Activated T-cell treated with anti-CD3 and anti-CD28 coated beads for 4 hours (primary cell): Measurements from ENCODE around the gene GGTLC3.
"Not testable (repeated sequence)": the region's sequence is repeated elsewhere in the genome, so short reads cannot be mapped to it uniquely, and the experiment has no call there.

Experiments
- DNase-seq: peaks from one replicate; pipeline ENCODE4 v3.0.0-alpha.2; 2020

Gene GGTLC3

DNA sequence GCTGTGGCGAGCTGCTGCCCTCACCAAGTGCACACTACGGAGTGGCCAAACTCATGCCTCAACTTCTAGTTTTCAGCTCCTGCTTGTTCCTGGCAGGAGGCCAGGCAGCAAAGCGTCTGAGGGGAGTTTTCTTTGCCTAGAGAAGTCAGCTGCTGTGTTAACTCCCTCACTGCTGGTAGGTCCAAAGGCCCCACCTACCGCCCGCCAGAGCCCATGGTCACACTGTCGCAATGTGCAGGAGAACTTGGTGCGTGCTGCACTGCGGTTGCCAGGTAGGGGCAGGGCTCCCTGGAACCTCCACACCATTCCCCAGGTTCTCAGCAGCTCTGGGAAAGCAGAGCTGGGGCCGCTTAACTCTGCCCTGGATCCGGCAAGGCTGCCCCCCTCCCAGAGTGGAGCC lies 5.6 kb downstream of the GGTLC3 start:
- DNase-seq = not testable (repeated sequence)

GRCh38 chr22:18511327-18511726 lies 6.6 kb downstream of the GGTLC3 start:
- DNase-seq = not testable (repeated sequence)

GRCh38 chr22:18496227-18496626 lies 21.7 kb downstream of the GGTLC3 start:
- not testable (repeated sequence) for DNase-seq
